SIG-M5 treated with dmso at 0.1 percent for 504 hours (cell line): ENCODE data around the gene EXOSC5.
"Not testable (repeated sequence)": the region's sequence is repeated elsewhere in the genome, so short reads cannot be mapped to it uniquely, and the experiment has no call there.

ENCODE experiments used
- DNase-seq: peaks from one replicate; lab custom pipeline; 2025; ENCODE audit not compliant: unreplicated experiment; lab: John Stamatoyannopoulos, UW

Gene EXOSC5

DNA sequence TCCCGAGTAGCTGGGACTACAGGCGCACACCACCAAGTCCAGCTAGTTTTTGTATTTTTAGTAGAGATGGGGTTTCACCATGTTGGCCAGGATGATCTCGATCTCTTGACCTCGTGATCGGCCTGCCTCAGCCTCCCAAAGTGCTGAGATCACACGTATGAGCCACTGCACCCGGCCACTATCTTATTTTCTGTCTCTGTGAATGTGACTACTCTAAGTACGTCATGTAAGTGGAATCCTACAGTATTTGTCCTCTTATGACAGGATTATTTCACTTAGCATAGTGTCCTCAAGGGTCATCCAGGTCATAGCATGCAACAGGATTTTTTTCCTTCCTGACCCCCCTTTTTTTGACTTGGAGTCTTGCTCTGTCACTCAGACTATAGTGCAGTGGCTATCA is 25.6 kb downstream of the EXOSC5 start:
- DNase-seq: no peak

DNA sequence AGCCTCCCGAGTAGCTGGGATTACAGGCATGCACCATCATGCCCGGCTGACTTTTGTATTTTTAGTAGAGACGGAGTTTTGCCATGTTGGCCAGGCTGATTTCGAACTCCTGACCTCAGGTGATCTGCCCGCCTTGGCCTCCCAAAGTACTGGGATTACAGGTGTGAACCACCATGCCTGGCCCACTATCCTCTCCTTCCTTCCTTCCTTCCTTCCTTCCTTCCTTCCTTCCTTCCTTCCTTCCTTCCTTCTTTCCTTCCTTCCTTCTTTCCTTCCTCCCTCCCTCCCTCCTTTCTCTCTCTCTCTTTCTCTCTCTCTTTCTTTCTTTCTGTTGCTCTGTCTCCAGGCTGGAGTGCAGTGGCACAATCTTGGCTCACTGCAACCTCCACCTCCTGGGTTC is 26.0 kb downstream of the EXOSC5 start:
- not testable (repeated sequence) for DNase-seq

DNA sequence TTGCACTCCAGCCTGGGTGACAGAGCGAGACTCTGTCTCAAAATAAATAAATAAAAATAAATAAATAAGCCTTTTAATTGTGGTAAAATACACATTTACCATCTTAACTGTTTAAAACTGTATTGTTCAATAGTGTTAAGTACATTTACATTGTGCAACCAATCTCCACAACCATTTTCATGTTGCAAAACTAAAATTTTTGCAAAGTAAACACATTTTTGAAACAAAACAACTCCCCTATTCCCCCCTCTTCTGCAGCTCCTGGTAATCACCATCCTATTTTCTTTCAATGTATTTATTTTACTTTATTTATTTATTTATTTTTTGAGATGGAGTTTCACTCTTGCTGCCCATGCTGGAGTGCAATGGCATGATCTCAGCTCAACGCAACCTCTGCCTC is 27.4 kb downstream of the EXOSC5 start:
- no peak for DNase-seq

DNA sequence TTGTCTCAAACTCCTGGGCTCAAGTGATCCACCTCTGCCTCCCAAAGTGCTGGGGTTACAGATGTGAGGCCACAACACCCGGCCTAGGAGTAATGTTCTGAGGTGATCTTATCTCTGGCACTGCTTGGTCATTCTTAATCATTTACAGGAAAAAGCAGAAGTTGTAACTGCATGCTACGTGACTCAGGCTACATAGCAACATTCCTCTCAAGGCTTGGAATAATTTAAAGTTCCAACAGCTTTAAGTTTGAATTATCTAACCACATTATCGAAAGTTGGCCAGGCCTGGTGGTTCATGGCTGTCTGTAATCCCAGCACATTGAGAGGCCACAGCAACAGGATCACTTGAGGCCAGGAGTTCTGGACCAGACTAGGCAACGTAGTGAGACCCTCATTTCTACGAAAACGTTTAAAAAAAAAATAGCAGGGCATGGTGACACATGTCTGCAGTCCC is 29.3 kb downstream of the EXOSC5 start:
- DNase-seq: peak; percentile 65

DNA sequence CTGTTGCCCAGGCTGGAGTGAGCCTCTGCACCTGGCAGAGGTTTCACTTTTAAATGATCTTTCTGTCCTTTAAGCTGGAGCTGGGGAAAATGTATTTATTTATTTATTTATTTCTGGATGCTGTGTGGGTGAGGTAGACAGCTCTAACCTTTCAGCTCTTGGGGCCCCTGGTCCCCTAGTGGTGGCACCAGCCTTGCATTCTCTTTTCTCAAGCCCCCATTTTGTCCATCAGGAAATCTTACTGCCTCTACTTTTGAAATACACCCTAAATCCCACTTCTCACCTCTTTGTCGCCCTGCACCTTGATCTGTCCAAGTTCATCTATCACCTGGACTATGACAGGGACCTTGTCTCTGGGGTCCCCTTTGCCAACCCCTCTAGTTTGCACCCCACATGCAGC is 31.1 kb downstream of the EXOSC5 start:
- DNase-seq: no peak

DNA sequence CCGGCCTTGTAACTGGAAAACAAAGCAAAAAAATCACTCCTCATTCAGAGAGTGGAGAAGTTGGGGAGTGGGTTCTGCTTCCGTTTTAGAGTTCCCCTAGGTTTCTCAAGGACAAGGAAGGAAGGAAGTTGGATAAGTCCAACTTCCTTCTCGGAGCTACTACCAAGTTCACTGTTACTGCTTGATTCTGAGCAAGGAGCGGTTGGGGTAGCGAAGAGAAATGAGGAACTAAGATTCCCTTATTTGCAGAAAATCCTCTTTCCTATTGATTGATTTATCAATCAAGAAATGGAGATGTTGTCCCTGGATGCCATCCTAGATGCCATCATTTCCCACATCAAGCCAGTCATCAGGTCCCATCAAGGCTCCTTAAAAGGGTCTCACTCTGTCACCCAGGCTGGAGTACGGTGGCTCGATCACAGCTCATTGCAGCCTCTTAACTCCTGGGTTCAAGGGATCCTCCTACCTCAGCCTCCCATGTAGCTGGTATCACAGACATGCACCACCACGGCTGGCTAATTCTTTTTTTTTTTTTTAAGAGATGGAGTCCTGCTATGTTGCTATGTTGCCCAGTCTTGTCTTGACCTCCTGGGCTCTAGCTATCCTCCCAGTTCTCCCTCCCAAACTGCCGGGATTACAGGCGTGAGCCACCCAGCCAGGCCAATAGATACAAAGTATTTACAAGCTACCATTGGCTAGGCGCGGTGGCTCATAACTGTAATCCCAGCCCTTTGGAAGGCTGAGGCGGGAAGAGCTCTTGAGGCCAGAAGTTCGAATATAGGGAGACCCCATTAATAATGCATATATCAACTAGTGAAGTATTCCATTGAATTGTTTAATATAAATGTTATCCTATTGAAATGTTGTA is 32.4 kb downstream of the EXOSC5 start:
- DNase-seq: peak; percentile 81

DNA sequence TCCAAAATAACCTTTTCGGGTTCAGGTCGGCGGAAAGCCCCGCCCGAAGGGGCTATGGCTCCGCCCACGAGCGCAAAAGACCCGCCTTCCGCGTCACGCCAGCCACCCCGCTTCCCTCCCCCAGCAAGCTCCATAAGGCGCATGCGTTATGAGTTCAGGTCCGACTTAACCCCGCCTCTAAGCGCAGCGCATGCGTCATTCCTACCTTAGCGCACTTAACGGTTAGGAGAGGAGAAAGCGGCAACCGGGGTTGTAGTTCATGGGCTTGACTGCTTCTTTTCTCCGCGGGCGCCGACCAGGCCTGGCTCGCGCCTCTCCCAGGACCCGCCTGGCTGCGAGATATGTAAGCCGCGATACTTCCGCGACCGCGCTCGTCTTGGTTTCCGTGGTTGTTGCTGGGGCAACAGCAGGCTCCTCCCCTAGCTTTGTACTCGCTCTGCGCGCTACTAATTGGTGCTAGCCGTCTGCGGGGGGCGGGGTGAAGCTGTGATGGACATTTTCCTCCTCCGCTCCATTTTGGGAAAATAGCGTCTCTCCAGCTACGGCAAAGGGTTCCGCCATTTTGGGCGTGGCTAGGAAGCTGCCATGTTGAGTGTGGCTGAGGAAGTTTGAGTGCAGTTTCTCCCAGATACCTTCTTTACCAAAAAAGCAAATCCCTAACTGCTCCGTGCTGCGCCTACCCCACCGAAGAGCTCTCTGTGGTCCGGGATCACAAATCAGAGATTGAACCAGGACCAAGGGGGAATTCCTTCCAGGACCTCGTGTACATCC is 33.2 kb downstream of the EXOSC5 start, which contains the start of gene B9D2:
Gene B9D2, minus strand, starts transcription at position 397 of the 771 bp plus-strand sequence. CDS start 630 bp downstream, outside the sequence.
- peak; percentile 98 for DNase-seq

DNA sequence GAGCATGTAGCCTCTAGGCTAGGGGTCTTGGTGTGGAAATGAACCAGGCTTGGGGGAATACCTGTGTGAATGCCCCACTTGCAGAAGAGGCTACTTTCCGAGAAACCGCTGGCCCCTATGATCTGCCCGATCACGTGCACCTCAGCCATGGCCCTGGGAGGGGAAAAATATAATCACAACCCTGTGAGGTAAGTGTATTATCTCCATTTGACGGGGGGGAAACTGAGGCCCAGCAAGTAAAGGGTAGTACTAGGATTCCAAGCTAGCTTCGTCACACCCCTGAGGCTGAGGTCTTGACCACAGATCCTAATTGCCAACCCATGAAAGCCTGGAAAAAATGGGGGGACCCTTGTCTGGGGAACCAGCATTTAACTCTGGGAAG is 33.8 kb downstream of the EXOSC5 start:
- DNase-seq: no peak

DNA sequence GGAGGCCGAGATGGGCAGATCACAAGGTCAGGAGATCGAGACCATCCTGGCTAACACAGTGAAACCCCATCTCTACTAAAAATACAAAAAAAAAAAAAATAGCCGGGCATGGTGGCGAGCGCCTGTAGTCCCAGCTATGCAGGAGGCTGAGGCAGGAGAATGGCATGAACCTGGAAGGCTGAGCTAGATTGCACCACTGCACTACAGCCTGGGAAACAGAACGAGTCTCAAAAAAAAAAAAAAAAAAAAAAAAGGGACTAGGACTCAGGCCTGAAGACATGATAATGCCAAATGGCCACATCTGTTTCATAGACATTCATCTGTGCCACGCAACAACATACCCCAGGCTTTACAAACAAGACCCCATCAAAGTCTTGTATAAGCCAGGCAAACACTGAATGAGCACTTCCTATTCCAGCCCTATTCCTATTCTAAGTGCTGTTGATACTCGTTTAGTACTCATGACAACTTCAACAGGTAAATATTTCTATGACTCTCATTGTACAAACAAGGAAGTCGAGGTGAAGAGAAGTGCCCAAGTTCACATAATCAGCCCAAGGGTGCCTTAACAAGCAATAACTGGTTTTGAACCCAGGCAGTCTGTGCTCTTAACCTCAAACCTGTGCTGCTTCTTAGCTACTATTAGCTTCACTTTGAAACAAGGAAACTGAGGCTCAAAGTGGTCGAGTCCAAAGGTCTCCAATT is 34.9 kb downstream of the EXOSC5 start:
- DNase-seq: no peak

DNA sequence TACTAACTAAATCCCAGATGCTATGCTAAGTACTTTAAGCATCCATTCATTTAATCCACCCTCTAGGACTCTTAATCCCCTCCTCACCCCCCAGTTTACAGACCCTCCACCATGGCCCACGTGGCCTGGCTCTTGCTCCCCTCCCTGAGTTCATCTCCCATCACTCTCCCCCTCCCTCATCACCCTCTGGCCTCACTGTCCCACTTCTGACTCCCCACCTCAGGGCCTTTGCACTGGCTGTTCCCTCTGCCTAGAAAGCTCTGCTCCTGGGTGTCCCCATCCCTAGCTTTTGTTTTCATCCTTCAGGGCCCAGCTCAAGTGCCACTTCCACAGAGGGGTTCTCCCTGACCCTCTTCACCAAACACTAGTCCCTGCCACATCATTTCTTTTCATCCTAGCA is 37.4 kb downstream of the EXOSC5 start:
- DNase-seq: no peak

DNA sequence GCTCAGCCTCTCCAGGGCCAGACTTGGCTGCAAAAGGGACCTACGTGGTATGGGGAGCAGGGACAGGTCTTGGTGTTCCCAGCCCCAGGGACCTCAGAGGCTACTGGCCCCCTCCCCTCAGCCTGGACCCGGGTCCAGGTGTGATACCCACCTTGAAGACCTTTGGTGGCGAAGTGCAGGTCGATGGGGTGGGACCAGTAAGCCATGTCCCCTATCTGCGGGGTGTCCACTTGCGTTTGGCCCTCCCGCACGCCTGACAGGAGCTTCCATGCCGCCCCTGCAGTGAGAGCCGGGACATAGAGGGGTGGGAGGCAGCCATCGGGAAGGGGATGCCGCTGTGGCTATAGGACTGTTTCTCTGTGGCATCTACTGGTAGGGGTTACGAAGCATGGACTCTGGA is 39.4 kb downstream of the EXOSC5 start:
- no peak for DNase-seq

DNA sequence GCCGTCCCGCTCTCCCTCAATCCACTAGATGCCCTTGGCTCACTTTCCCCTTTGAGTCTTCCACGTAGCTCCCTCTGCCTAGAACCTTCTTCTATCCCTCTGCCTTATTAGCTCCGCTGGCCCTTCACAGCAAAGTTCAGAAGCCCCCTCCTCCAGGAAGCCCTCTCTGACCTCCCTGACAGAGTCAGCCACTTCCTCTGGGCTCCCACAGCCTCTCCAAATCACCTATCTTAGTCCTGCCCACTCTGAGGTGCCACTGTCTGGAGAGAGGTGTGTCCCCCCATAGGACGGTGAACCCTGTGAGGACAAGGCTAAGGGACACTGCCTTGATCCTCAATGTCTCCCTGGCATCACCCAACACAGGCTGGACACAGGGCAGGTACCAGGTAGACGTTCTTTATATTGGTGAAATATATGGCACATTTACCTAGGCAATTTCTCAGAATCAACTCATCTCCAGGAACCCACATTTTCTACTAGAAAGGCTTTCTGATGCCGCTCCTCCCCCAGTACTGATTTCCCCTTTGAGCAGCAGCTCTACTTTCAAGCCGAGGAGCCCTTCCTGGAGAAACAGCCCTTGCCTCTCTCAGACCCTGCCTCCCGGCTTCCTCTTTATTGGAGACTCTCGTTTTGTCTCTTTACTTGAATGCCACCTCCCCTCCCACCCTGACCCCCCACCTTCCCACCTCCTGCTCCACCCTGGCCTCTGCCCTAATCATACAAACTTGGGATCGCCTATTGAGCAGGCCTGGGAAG is 40.0 kb downstream of the EXOSC5 start:
- DNase-seq: no peak

DNA sequence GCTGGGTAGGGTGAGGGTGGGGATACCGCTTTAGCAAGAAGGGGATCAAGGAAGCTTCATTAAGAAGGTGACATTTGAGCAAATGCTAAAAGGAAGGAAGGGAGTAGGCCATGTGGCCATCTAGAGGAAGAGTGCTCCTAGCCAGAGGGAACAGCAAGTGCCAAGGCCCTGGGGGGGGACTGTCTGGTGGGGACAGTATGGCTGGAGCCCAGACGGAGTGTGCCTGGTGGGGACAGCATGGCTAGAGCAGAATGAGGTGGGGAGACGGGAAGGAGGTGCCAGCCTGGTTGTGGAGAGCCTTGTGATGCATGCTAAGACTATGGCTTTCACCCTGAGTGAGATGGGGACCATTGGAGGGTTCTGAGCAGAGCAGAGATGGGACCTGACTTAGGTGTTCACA is 41.4 kb downstream of the EXOSC5 start:
- no peak for DNase-seq

DNA sequence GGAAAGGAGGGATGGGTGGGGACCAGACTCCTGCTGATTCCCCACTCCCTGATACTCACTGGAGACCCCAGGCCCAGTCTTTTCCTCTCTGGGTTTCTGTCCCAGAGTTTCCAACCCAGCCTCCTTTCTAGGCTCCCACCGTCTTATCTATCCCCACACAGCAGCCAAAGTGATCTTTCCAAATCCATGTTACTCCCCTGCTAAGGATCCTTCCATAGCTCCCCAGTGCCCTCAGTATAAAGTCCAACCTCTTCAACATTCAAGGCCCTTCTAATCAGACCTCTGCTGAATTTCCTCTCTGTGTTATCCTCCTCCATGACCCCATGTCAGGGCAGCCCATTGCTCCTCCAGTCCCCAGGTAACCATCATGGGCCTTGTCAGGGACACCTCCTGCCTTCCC is 42.1 kb downstream of the EXOSC5 start:
- DNase-seq: no peak

DNA sequence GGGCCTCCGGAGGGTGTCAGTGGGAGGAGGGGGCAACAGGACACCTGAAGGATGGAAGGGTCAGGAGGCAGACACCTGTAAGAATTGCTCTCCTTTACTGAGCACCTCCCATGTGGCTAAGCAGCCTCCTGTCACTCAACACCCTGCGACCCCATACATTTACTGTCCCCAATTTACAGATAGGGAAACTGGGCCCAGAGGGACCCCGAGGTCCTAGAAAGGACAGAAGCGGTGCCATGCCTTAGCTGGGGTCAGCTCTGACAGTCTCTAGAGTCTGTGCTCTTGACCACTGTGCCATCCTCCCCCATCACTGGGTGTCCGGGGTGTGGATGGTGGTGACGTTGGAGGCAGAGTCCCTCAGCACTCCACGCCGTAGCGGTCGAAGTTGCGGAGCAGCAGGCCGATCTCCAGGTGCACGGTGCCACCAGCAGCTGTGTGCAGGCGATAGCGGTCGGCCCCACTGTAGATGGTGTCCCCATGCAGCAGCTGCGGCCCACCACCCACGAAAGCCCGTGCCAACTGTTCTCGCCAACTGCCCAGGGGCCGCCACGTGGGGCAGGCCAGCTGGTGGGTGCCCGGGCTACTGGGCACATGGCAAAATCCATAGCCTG is 42.7 kb downstream of the EXOSC5 start:
- DNase-seq: no peak

DNA sequence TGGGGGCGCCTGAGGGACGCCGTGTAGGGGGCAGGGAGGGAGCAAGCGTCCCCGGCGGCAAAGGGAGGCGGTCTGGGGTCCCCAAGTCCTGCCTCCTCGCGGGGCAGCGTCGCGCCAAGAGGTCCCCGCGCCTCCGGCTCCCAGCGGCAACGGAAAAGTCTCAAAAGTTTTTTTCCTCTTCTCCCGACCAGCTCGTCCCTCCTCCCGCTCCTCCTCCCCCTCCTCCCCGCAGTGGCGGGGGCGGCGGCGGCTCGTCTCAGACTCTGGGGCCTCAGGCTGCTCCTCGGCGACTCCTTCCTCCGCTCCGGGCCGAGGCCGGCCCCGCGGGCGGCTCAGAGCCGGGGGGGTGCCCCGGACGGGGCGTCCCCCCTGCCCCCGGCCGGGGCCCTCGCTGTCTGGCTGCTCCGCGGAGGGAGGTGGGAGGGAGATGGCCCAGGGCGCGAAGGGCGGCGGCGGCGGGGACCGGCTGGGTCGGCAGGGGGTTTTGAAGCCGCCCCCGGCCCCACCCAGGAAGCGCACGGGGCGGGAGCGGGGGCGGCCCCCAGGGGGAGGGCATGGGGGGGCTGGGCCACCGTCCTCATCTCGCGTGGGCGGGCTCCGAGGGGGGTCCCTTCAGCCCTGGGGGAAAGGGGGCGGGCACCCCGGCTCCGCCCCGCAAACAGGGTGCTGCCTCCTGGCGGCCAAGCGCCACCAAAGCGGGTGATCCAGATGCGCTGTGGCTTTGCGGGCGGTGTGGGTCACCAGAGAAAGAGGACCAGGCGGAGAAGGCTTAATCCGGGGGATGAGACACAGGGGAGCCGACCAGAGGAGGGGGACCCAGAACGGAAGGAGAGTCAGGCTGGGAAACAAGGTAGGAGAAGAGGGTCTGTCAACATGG is 43.5 kb downstream of the EXOSC5 start, which contains the start of gene TGFB1:
Gene TGFB1, minus strand, starts transcription at position 457 of the 877 bp plus-strand sequence. CDS start 878 bp downstream, outside the sequence.
- DNase-seq: peak; percentile 73

DNA sequence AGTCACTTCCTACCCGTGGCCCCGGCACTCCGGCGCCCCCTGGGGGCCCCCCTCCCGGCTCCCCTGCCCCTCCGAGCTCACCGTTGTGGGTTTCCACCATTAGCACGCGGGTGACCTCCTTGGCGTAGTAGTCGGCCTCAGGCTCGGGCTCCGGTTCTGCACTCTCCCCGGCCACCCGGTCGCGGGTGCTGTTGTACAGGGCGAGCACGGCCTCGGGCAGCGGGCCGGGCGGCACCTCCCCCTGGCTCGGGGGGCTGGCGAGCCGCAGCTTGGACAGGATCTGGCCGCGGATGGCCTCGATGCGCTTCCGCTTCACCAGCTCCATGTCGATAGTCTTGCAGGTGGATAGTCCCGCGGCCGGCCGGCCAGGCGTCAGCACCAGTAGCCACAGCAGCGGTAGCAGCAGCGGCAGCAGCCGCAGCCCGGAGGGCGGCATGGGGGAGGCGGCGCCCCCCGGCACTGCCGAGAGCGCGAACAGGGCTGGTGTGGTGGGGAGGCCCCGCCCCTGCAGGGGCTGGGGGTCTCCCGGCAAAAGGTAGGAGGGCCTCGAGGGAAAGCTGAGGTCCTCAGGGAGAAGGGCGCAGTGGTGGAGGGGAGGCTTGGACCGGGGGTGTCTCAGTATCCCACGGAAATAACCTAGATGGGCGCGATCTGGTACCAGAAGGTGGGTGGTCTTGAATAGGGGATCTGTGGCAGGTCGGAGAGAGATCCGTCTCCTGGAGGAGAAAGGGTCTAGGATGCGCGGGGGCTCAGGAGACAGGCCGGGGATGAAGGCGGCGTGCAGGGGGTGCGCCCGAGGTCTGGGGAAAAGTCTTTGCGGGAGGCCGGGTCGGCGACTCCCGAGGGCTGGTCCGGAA is 44.3 kb downstream of the EXOSC5 start:
- DNase-seq: peak; percentile 71

DNA sequence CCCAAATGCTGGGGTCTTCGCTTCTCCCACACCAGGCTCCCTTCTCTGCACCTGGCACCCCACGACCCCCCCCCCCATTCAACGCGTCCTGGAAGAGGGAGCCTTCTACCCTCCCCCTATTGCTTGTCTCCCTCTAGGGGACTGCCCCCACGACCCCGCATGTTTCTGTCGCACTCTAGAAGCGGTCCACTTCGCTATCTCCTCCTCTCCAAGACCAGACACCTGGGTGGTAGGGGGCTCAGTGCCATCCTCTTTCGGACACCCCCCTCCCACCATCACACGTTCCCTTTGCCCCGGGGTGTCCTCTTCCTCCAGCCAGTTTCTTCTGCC is 44.9 kb downstream of the EXOSC5 start:
- DNase-seq: no peak
